Inferior parietal cortex (tissue), 1 donor: ENCODE measurements around the gene FAM83C.

ENCODE experiments used
- DNase-seq: peaks from one replicate; pipeline ENCODE4 v3.0.0-alpha.2; 2016; ENCODE audit errors: extremely low spot score

The FAM83C gene

GRCh38 chr20:35291654-35292503, at the start of gene FAM83C:
TSS of gene FAM83C (minus strand) at chr20:35292425. CDS start at chr20:35292304, 121 bp downstream.
- no peak for DNase-seq

GRCh38 chr20:35341366-35342028, 49.3 kb upstream of the FAM83C start:
- DNase-seq, result no peak

GRCh38 chr20:35340436-35340835, 48.2 kb upstream of the FAM83C start:
- no peak for DNase-seq

GRCh38 chr20:35339636-35340035, 47.4 kb upstream of the FAM83C start:
- DNase-seq, result no peak

GRCh38 chr20:35339007-35339406, 46.8 kb upstream of the FAM83C start:
- no peak for DNase-seq

- DNase-seq, result no peak
Observed at GRCh38 chr20:35334311-35335101, 42.3 kb upstream of the FAM83C start.

- no peak for DNase-seq
Observed at GRCh38 chr20:35333606-35334005, 41.4 kb upstream of the FAM83C start.

GRCh38 chr20:35332540-35333200, 40.4 kb upstream of the FAM83C start:
- no peak for DNase-seq

- no peak for DNase-seq
Observed at GRCh38 chr20:35329435-35330139, 37.4 kb upstream of the FAM83C start.

GRCh38 chr20:35328689-35329088, 36.5 kb upstream of the FAM83C start:
- DNase-seq, result no peak

- DNase-seq, result no peak
Observed at GRCh38 chr20:35328095-35328685, 36.0 kb upstream of the FAM83C start.

- no peak for DNase-seq
Observed at GRCh38 chr20:35327074-35327976, 35.1 kb upstream of the FAM83C start.

GRCh38 chr20:35326740-35327073, 34.5 kb upstream of the FAM83C start:
- no peak for DNase-seq

GRCh38 chr20:35326021-35326739, 34.0 kb upstream of the FAM83C start:
- DNase-seq, result no peak

- no peak for DNase-seq
Observed at GRCh38 chr20:35325401-35325800, 33.2 kb upstream of the FAM83C start.

GRCh38 chr20:35320396-35321126, 28.3 kb upstream of the FAM83C start:
- no peak for DNase-seq

- no peak for DNase-seq
Observed at GRCh38 chr20:35319871-35320197, 27.6 kb upstream of the FAM83C start.

GRCh38 chr20:35319192-35319870, 27.1 kb upstream of the FAM83C start:
- DNase-seq, result no peak
